H9 (cell line): Measurements from ENCODE around the gene PRDX1. TPM values are rescaled to one million over a fixed set of nuclear protein-coding genes. Genes with fewer than 3 reads are reported as not detected.

Source experiments
- DNase-seq: peaks from one replicate; pipeline ENCODE4 v3.0.0-alpha.2; 2017
- H2AFZ ChIP-seq: one replicate; pipeline ENCODE4 v1.6.1; 2013; ENCODE audit warnings: mild to moderate bottlenecking, low read length, control low read depth, moderate library complexity
- H2AK5ac ChIP-seq: 2 replicates; pipeline ENCODE4 v1.6.1; 2013; ENCODE audit warnings: low read length, control low read depth, mixed read lengths; ENCODE audit not compliant: insufficient read length
- H2BK120ac ChIP-seq: one replicate; pipeline ENCODE4 v1.6.1; 2013; ENCODE audit warnings: low read depth, mild to moderate bottlenecking, low read length, control low read depth, inconsistent platforms; ENCODE audit not compliant: poor library complexity, severe bottlenecking
- H2BK12ac ChIP-seq: 2 replicates; pipeline ENCODE4 v1.6.1; 2013; ENCODE audit warnings: low read length, control low read depth, mixed read lengths, low read depth; ENCODE audit not compliant: insufficient read length
- H2BK15ac ChIP-seq: 2 replicates; pipeline ENCODE4 v1.6.1; 2013; ENCODE audit warnings: low read depth, low read length, control low read depth
- H2BK20ac ChIP-seq: one replicate; pipeline ENCODE4 v1.6.1; 2013; ENCODE audit warnings: low read depth, mild to moderate bottlenecking, low read length, control low read depth, inconsistent platforms; ENCODE audit not compliant: poor library complexity, severe bottlenecking
- H2BK5ac ChIP-seq: 2 replicates; pipeline ENCODE4 v1.6.1; 2013; ENCODE audit warnings: low read length, control low read depth, mixed read lengths; ENCODE audit not compliant: insufficient read length
- H3K14ac ChIP-seq: 2 replicates; pipeline ENCODE4 v1.6.1; 2013; ENCODE audit warnings: low read length, control low read depth; ENCODE audit not compliant: insufficient read depth
- H3K18ac ChIP-seq: 2 replicates; pipeline ENCODE4 v1.6.1; 2013; ENCODE audit warnings: low read depth, mild to moderate bottlenecking, mixed read lengths, low read length, control low read depth; ENCODE audit not compliant: insufficient read length
- H3K23ac ChIP-seq: 2 replicates; pipeline ENCODE4 v1.6.1; 2013; ENCODE audit warnings: low read length, control low read depth, mixed read lengths, low read depth; ENCODE audit not compliant: insufficient read length
- H3K23me2 ChIP-seq: 2 replicates; pipeline ENCODE4 v1.6.1; 2013; ENCODE audit warnings: low read depth, mild to moderate bottlenecking, mixed read lengths, low read length, control low read depth; ENCODE audit not compliant: insufficient read length, poor library complexity, severe bottlenecking
- H3K27ac ChIP-seq: 2 replicates; pipeline ENCODE4 v1.5.1; 2013; ENCODE audit warnings: low read length, control low read depth, mixed read lengths, low read depth; ENCODE audit not compliant: insufficient read length
- H3K27me3 ChIP-seq: 2 replicates; pipeline ENCODE4 v1.6.1; 2013; ENCODE audit warnings: low read length, control low read depth, inconsistent platforms; ENCODE audit not compliant: insufficient read depth
- H3K4ac ChIP-seq: 2 replicates; pipeline ENCODE4 v1.6.1; 2013; ENCODE audit warnings: low read depth, mild to moderate bottlenecking, control low read depth, inconsistent platforms, low read length, moderate library complexity
- H3K4me1 ChIP-seq: 2 replicates; pipeline ENCODE4 v1.6.1; 2013; ENCODE audit warnings: low read length, control low read depth, inconsistent platforms; ENCODE audit not compliant: insufficient read depth
- H3K4me2 ChIP-seq: 2 replicates; pipeline ENCODE4 v1.6.1; 2013; ENCODE audit warnings: low read length, control low read depth, mixed read lengths; ENCODE audit not compliant: insufficient read length, insufficient read depth
- H3K56ac ChIP-seq: 2 replicates; pipeline ENCODE4 v1.6.1; 2013; ENCODE audit warnings: low read depth, mild to moderate bottlenecking, mixed read lengths, low read length, control low read depth; ENCODE audit not compliant: insufficient read length
- H3K79me1 ChIP-seq: 2 replicates; pipeline ENCODE4 v1.6.1; 2013; ENCODE audit warnings: low read depth, mild to moderate bottlenecking, moderate library complexity, low read length, control low read depth, inconsistent platforms; ENCODE audit not compliant: insufficient read depth, poor library complexity, severe bottlenecking
- H3K79me2 ChIP-seq: 2 replicates; pipeline ENCODE4 v1.6.1; 2013; ENCODE audit warnings: low read length, control low read depth, inconsistent platforms; ENCODE audit not compliant: insufficient read depth
- H3K9ac ChIP-seq: 2 replicates; pipeline ENCODE4 v1.6.1; 2013; ENCODE audit warnings: low read length, control low read depth, mixed read lengths; ENCODE audit not compliant: insufficient read length; ENCODE audit errors: extremely low read depth
- H3K9me3 ChIP-seq: one replicate; pipeline ENCODE4 v1.6.1; 2013; ENCODE audit warnings: low read depth, low read length, inconsistent platforms; ENCODE audit not compliant: control insufficient read depth
- H3T11ph ChIP-seq: one replicate; pipeline ENCODE4 v1.6.1; 2013; ENCODE audit warnings: mild to moderate bottlenecking, low read length, control low read depth, inconsistent platforms
- H4K20me1 ChIP-seq: one replicate; pipeline ENCODE4 v1.6.1; 2013; ENCODE audit not compliant: control insufficient read depth, insufficient read length, insufficient read depth
- H4K5ac ChIP-seq: 2 replicates; pipeline ENCODE4 v1.6.1; 2013; ENCODE audit warnings: low read depth, mild to moderate bottlenecking, mixed read lengths, low read length, control low read depth; ENCODE audit not compliant: insufficient read length
- H4K8ac ChIP-seq: replicated peaks from 2 replicates; pipeline ENCODE4 v1.6.1; 2013; ENCODE audit warnings: low read length, control low read depth, mixed read lengths, low read depth; ENCODE audit not compliant: insufficient read length
- H4K91ac ChIP-seq: 2 replicates; pipeline ENCODE4 v1.6.1; 2013; ENCODE audit warnings: low read depth, mild to moderate bottlenecking, moderate library complexity, mixed read lengths, low read length, control low read depth; ENCODE audit not compliant: insufficient read length
- H3K27ac Mint-ChIP-seq, 3 experiments: 2 replicates in 2 of 3; 3 replicates in 1 of 3; pipeline ENCODE4 v1.8.0; 2020 to 2021; ENCODE audit warnings: mixed read lengths in 3 of 3, mild to moderate bottlenecking in 1 of 3, moderate library complexity in 1 of 3
- H3K27me3 Mint-ChIP-seq: 2 replicates; pipeline ENCODE4 v1.8.0; 2021; ENCODE audit warnings: low read depth, mild to moderate bottlenecking, moderate library complexity, mixed read lengths
- H3K36me3 Mint-ChIP-seq, 3 experiments: 2 replicates in 2 of 3; 3 replicates in 1 of 3; pipeline ENCODE4 v1.8.0; 2020 to 2021; ENCODE audit warnings: low read depth in 3 of 3, mixed read lengths in 3 of 3; ENCODE audit not compliant: insufficient read depth in 1 of 3
- H3K4me1 Mint-ChIP-seq, 2 experiments: 2 replicates each; pipeline ENCODE4 v1.8.0; 2020; ENCODE audit warnings: mixed read lengths in 2 of 2
- H3K4me3 Mint-ChIP-seq, 2 experiments: 2 replicates in 1 of 2; 3 replicates in 1 of 2; pipeline ENCODE4 v1.8.0; 2020 to 2021; ENCODE audit warnings: mild to moderate bottlenecking in 2 of 2, mixed read lengths in 2 of 2, moderate library complexity in 1 of 2
- H3K9me3 Mint-ChIP-seq, 2 experiments: 2 replicates in 1 of 2; 3 replicates in 1 of 2; pipeline ENCODE4 v1.8.0; 2020; ENCODE audit warnings: mild to moderate bottlenecking in 2 of 2, mixed read lengths in 2 of 2, moderate library complexity in 1 of 2
- WGBS: extraction: QIAGEN DNeasy Blood & Tissue Kit; methylation state at CpG from one replicate; pipeline ENCODE4 v1.1.7; 2013; ENCODE audit warnings: missing lambda C conversion rate, low lambda C conversion rate, mixed read lengths; ENCODE audit not compliant: insufficient read length; ENCODE audit errors: extremely low coverage; 5-methylcytosine and 5-hydroxymethylcytosine counted together
- total RNA-seq: library from RNA; stranded (reverse); gene quantifications from 2 replicates; pipeline ENCODE4 v1.2.1, GENCODE V29; 2021
- TF ChIP-seq, protein P1 (sequence below): fragments of 200-600 bp; sonication (generic); conservative IDR thresholded peaks from 3 replicates; pipeline ENCODE4 v1.8.0; 2021; ENCODE audit warnings: antibody characterized with exemption, mild to moderate bottlenecking

PRDX1 gene
- total RNA-seq, 1 experiment from 2014 or later, result 1,003 TPM

DNA sequence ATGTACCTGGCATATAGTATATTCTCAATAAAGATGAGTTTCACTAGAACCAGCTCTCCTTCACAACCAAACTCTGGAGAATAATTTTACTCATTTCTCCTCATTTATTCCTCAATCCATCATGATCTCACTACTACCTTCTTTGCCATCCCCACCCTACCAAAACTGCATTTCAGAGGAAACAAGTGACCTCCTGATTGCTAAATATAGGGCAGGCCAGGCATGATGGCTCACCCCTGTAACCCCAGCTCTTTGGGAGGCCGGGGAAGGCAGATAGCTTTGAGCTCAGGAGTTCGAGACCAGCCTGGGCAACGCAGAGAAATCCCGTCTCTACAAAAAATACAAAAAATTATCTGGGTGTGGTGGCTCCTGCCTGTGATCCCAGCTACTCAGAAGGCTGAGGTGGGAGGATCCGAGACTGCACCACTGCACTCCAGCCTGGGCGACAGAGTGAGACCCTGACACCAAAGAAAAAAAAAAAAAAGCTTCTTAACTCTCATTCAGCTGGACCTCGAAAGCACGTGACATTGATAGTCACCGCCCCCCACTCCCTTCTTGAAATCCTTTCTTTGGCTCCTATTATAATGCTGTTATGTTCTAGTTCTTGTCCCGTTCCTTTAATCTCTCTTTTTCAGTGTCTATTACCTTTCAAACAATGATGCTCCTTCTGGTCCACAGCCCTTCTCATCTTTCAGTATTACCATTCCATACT is 32.9 kb downstream of the PRDX1 start:
- Histone ChIP-seq H3K23ac (no peak overlapping the region), H3K9me3 (no peaks in the 10 kb centered on the region), H3K4ac (no peak overlapping the region), H2BK12ac (no peak overlapping the region), H3K23me2 (peaks cover 10% of the 10 kb centered on the region), H4K5ac (no peak overlapping the region), H3K79me2 (no peaks in the 10 kb centered on the region), H3K79me1 (no peaks in the 10 kb centered on the region), H3K27me3 (no peaks in the 10 kb centered on the region), H2AK5ac (no peak overlapping the region), H3K27ac (no peak overlapping the region), H3K9ac (no peak overlapping the region), H4K8ac (no peak overlapping the region), H2AFZ (no peak overlapping the region), H2BK120ac (no peak overlapping the region), H3K14ac (no peak overlapping the region), H2BK5ac (no peak overlapping the region), H3K4me1 (no peaks in the 10 kb centered on the region), H2BK20ac (no peak overlapping the region), H3K56ac (no peak overlapping the region), H2BK15ac (no peak overlapping the region), H3K18ac (no peak overlapping the region), H4K91ac (no peak overlapping the region), H4K20me1 (no peaks in the 10 kb centered on the region), H3T11ph (no peak overlapping the region), H3K4me2 (peak overlapping the region; percentile 95)
- no peaks in the 10 kb centered on the region for H3K36me3 Mint-ChIP-seq
- TF ChIP-seq, protein P1, sequence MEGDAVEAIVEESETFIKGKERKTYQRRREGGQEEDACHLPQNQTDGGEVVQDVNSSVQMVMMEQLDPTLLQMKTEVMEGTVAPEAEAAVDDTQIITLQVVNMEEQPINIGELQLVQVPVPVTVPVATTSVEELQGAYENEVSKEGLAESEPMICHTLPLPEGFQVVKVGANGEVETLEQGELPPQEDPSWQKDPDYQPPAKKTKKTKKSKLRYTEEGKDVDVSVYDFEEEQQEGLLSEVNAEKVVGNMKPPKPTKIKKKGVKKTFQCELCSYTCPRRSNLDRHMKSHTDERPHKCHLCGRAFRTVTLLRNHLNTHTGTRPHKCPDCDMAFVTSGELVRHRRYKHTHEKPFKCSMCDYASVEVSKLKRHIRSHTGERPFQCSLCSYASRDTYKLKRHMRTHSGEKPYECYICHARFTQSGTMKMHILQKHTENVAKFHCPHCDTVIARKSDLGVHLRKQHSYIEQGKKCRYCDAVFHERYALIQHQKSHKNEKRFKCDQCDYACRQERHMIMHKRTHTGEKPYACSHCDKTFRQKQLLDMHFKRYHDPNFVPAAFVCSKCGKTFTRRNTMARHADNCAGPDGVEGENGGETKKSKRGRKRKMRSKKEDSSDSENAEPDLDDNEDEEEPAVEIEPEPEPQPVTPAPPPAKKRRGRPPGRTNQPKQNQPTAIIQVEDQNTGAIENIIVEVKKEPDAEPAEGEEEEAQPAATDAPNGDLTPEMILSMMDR, result no peak
- peaks cover 3% of the 10 kb centered on the region for H3K27me3 Mint-ChIP-seq
- no peak for DNase-seq
- no CpG with 5 or more reads among the region's 10 CpGs for WGBS
- no peak overlapping the region for H3K27ac Mint-ChIP-seq
- H3K4me1 Mint-ChIP-seq, result peaks cover 5% of the 10 kb centered on the region in 2 experiments
- H3K4me3 Mint-ChIP-seq, result no peak overlapping the region
- no peaks in the 10 kb centered on the region for H3K9me3 Mint-ChIP-seq
